Measurements from ENCODE around the gene C1orf174. TPM values are rescaled to one million over a fixed set of nuclear protein-coding genes. Genes with fewer than 3 reads are reported as not detected.

C1orf174 gene
- total and polyA plus RNA-seq, 2 of the 4 experiments (the other 2 are of a cell fraction), result 26.7 to 45.7 TPM

DNA sequence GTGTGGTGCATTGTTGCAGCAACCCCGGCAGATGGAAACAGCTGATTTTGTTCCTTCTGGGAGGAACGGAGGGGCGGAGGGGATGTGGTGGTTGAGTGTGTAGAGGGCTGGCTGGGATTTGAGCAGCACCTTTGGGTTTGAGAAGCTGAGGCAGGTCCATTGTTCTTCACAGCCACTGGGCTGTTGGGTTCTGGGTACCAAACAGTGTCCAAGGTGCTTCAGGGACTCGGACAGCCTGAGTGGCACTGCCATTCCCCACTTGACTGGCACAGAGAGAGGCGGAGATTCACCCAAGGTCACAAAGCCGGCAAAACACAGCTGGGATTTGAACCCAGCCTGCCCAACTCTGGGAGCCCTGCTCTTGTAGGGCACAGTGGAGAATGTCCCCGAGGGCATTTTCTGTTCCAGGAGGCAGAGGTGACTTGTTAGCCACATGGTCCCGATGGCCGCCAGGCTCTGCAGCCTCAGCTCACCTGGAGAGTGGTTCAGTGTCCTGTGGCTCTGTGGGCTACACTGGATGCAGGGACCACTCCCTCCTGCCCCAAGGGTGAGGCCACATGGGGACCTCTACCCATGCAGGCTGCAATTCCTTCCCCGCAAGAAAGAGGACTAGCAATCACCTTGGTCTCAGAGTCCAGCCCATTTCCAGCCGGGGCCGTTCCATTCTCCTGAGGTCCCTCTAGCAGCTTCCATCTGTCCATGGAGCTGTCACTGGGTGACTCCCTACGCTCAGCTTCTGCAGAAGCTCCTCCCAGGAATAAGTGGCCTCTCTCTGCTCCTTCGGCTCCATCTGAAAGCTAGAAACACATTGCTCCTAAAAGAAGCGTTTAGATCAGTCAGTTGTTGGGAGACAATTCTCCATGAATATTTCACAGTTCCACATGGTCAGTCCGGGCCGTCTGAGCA is 31.2 kb upstream of the C1orf174 start:
- in situ Hi-C loops (cut with MboI; ENCODE audit: low sequenced_read_pairs) (no loop called here), intact Hi-C loops (cut with micrococcal nuclease) (no loop called here), dilution Hi-C loops (cut with HindIII; ENCODE audit: low sequenced_read_pairs, unreplicated experiment) (no loop called here)
- no peak overlapping the region for H3K56ac ChIP-seq (ENCODE audit: extremely low read depth, insufficient read depth, low read length)
- no peak overlapping the region for H2BK5ac ChIP-seq (ENCODE audit: low read depth, low read length, poor library complexity, severe bottlenecking)
- H2BK20ac ChIP-seq (ENCODE audit: low read depth, low read length), result no peak overlapping the region
- no peak overlapping the region for H4K91ac ChIP-seq (ENCODE audit: insufficient read depth, low read depth, low read length)
- H3K27ac ChIP-seq (ENCODE audit: insufficient read depth, low read length), result no peak overlapping the region
- no peaks in the 10 kb centered on the region for H3K36me3 ChIP-seq (ENCODE audit: control insufficient read depth, insufficient read depth, low read length)
- H3K4me3 ChIP-seq (ENCODE audit: insufficient read depth, low read depth, low read length), result no peak overlapping the region
- no peak for TF ChIP-seq MAFK (IDR thresholded peaks at IDR 0.05; ENCODE audit: low read depth, low read length)
- H4K20me1 ChIP-seq (ENCODE audit: insufficient read depth, low read length), result no peaks in the 10 kb centered on the region
- H3K4ac ChIP-seq (ENCODE audit: low read depth, low read length), result no peak overlapping the region
- H3K4me1 ChIP-seq (ENCODE audit: control insufficient read depth, insufficient read depth, low read length), result no peaks in the 10 kb centered on the region
- no peak overlapping the region for H3K18ac ChIP-seq (ENCODE audit: low read depth, low read length)
- H2BK15ac ChIP-seq (ENCODE audit: low read depth, low read length), result no peak overlapping the region
- H2AFZ ChIP-seq (replicated peaks; ENCODE audit: low read length, poor library complexity), result no peak overlapping the region
- no peak overlapping the region for H3K9ac ChIP-seq (ENCODE audit: low read depth, low read length)
- BruUV-seq (replicated peaks), result no TSS peak
- POLR2A ChIA-PET (ENCODE audit: unreplicated experiment), result no interaction called here
- H3K27me3 ChIP-seq (ENCODE audit: control insufficient read depth, insufficient read depth, low read length), result no peaks in the 10 kb centered on the region
- no peak overlapping the region for H2AK9ac ChIP-seq (replicated peaks; ENCODE audit: low read depth, low read length, poor library complexity)
- 60% methylated on average over 9 of the region's 17 CpGs; no CpG with 5 or more reads in 1 of the 2 experiments for WGBS, 2 experiments (ENCODE audit: extremely low coverage in 2 of 2, insufficient read length in 1 of 2)
- no peak overlapping the region for H3K23ac ChIP-seq (ENCODE audit: low read depth, low read length)
- no peak overlapping the region for H3K14ac ChIP-seq (replicated peaks; ENCODE audit: low read depth, low read length)
- no peak overlapping the region for H4K5ac ChIP-seq (ENCODE audit: low read depth, low read length)
- DNase-seq (no peak), ATAC-seq (ENCODE audit: low read depth) (no peak)
- no peak overlapping the region for H4K8ac ChIP-seq (ENCODE audit: low read depth in 2 of 2, low read length in 2 of 2)
- CTCF ChIA-PET, result no interaction called here
- peaks cover 20% of the 10 kb centered on the region; the same call in 1 of the 2 replicates for H3K9me3 ChIP-seq (ENCODE audit: control insufficient read depth, insufficient read depth, low read length)
- H3K9me1 ChIP-seq (ENCODE audit: insufficient read depth, low read length), result no peaks in the 10 kb centered on the region
- no peak overlapping the region for H2BK120ac ChIP-seq (ENCODE audit: low read depth, low read length)
- no peak overlapping the region for H3K4me2 ChIP-seq (ENCODE audit: low read depth, low read length)
- H3K79me1 ChIP-seq (ENCODE audit: low read depth in 1 of 2, low read length in 2 of 2), result no peaks in the 10 kb centered on the region
- no peak overlapping the region for H2AK5ac ChIP-seq (ENCODE audit: low read depth, low read length)

All from IMR-90 (cell line).